PC-3 (cell line): Measurements from ENCODE around the gene NINL.

Experiments
- EZH2 ChIP-seq: fragments of 300-600 bp; sonication (generic); IDR thresholded peaks from one replicate; pipeline ENCODE4 v1.6.1; 2017; ENCODE audit warnings: antibody characterized with exemption, mild to moderate bottlenecking, low read length; ENCODE audit not compliant: unreplicated experiment
- TF ChIP-seq, protein P1 (sequence below): fragments of 300-600 bp; sonication (generic); conservative IDR thresholded peaks from 2 replicates; pipeline ENCODE4 v1.5.1; 2017; ENCODE audit warnings: antibody characterized with exemption, low read depth, mild to moderate bottlenecking, low read length

DNA sequence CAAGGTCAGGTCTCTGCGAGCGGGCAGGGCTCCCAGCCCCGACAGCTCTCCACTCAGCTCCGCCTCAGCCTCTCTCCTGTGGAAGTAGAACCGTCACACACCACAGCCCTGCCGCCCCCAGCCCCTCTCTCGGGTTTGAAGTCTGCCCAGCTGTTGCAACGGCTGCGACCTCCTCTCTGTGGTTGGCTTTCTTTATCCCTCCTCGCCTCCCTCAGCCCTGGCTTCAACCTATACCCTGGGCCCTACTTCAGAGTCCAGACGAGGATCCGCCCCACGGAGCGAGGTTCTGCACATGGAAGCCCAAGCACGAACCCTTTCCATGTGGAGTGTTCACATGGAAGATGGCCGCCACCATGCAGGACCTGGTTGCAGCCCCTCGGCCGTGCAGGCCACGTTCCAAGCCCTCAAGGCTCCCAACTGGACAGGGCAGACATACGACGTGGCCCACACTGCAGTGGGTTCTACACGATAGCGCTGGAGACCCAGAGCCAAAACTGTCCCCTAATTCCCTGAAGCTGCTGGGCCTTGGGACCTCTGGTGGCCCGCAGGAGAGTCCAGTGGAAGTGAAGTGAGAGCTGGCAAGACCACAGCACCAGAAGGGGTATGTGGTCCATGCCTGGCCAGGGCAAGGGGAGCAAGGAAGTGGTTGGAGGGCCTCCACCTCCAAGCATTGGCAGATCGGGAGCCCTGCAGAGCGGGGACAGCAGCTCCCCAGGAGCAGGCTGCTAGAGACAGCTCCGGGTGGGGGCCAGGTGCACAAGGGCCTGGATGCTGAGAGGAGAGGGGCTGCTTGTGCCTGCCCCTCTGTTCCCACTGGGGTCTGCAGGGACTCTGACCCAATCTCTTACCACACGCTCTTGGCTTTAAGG, 108.1 kb downstream of the NINL start:
- TF ChIP-seq, protein P1, sequence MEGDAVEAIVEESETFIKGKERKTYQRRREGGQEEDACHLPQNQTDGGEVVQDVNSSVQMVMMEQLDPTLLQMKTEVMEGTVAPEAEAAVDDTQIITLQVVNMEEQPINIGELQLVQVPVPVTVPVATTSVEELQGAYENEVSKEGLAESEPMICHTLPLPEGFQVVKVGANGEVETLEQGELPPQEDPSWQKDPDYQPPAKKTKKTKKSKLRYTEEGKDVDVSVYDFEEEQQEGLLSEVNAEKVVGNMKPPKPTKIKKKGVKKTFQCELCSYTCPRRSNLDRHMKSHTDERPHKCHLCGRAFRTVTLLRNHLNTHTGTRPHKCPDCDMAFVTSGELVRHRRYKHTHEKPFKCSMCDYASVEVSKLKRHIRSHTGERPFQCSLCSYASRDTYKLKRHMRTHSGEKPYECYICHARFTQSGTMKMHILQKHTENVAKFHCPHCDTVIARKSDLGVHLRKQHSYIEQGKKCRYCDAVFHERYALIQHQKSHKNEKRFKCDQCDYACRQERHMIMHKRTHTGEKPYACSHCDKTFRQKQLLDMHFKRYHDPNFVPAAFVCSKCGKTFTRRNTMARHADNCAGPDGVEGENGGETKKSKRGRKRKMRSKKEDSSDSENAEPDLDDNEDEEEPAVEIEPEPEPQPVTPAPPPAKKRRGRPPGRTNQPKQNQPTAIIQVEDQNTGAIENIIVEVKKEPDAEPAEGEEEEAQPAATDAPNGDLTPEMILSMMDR, result no peak
- no peak for TF ChIP-seq EZH2
